T-cell (primary cell): ENCODE results near the gene RHOB. TPM values are rescaled to one million over a fixed set of nuclear protein-coding genes. Genes with fewer than 3 reads are reported as not detected.

Source experiments
- ATAC-seq, 4 experiments: fragments of 200-7000 bp in 3 of 4; fragments of 150-1000 bp in 1 of 4; cut with Tn5 transposase; replicated peaks in 1 of 4; 1 replicate in 3 of 4; 2 replicates in 1 of 4; pipeline ENCODE4 v1.10.0; 2021; ENCODE audit warnings: moderate library complexity in 3 of 4, mild to moderate bottlenecking in 2 of 4, moderate number of reproducible peaks in 1 of 4
- CTCF ChIA-PET, 2 donors: fragments of 300-600 bp; sonication (Branson Sonifier 250); formaldehyde crosslinking; loops; one replicate each; lab custom pipeline; 2022; ENCODE audit warnings: antibody characterized with exemption in 2 of 2; lab: Charles Lee
- POLR2A ChIA-PET, 2 donors: fragments of 300-600 bp; sonication (Branson Sonifier 250); formaldehyde crosslinking; loops; one replicate each; lab custom pipeline; 2022; ENCODE audit warnings: antibody characterized with exemption in 2 of 2; lab: Charles Lee
- DNase-seq, 35 experiments: peaks; one replicate each; pipeline versions ENCODE4 v3.0.0 to v3.0.0-alpha.2; 2013 to 2023
- H3K27ac ChIP-seq: one replicate; pipeline ENCODE4 v1.5.1; 2013; ENCODE audit warnings: low read length
- H3K27me3 ChIP-seq, 2 experiments: replicated peaks in 1 of 2; 1 replicate in 1 of 2; 2 replicates in 1 of 2; pipeline versions ENCODE4 v1.6.1 to v1.7.0; 2013; ENCODE audit warnings: low read length in 1 of 2, mixed read lengths in 1 of 2; ENCODE audit not compliant: control insufficient read depth in 2 of 2, insufficient read depth in 2 of 2; ENCODE audit errors: extremely low read depth in 1 of 2
- H3K36me3 ChIP-seq, 2 donors: 1 replicate in 1 of 2; 2 replicates in 1 of 2; pipeline versions ENCODE4 v1.6.1 to v1.7.0; 2013; ENCODE audit warnings: low read length in 1 of 2; ENCODE audit not compliant: control insufficient read depth in 2 of 2, insufficient read depth in 1 of 2; ENCODE audit errors: extremely low read depth in 1 of 2
- H3K4me1 ChIP-seq, 2 experiments: 1 replicate in 1 of 2; 2 replicates in 1 of 2; pipeline versions ENCODE4 v1.6.1 to v1.7.0; 2013; ENCODE audit warnings: low read length in 2 of 2, mixed read lengths in 1 of 2; ENCODE audit not compliant: insufficient read depth in 2 of 2, control insufficient read depth in 1 of 2; ENCODE audit errors: extremely low read depth in 1 of 2
- H3K4me3 ChIP-seq, 2 donors: 1 replicate in 1 of 2; 2 replicates in 1 of 2; pipeline versions ENCODE4 v1.5.1 to v1.7.0; 2013; ENCODE audit warnings: mild to moderate bottlenecking in 2 of 2, low read length in 1 of 2, moderate library complexity in 1 of 2; ENCODE audit not compliant: control insufficient read depth in 1 of 2; ENCODE audit errors: extremely low read depth in 1 of 2
- H3K9me3 ChIP-seq: 2 replicates; pipeline ENCODE4 v1.7.0; 2013
- H3K27ac Mint-ChIP-seq, 2 donors: one replicate each; pipeline ENCODE4 v1.8.0; 2020 to 2021; ENCODE audit warnings: mild to moderate bottlenecking in 2 of 2, mixed read lengths in 2 of 2
- H3K27me3 Mint-ChIP-seq, 2 donors: one replicate each; pipeline ENCODE4 v1.8.0; 2021 to 2022; ENCODE audit warnings: mixed read lengths in 2 of 2
- H3K36me3 Mint-ChIP-seq: one replicate; pipeline ENCODE4 v1.8.0; 2021; ENCODE audit warnings: mixed read lengths
- H3K4me1 Mint-ChIP-seq, 3 donors: one replicate each; pipeline ENCODE4 v1.8.0; 2020 to 2022; ENCODE audit warnings: mixed read lengths in 3 of 3, mild to moderate bottlenecking in 1 of 3
- H3K4me3 Mint-ChIP-seq, 3 donors: one replicate each; pipeline ENCODE4 v1.8.0; 2020 to 2022; ENCODE audit warnings: mild to moderate bottlenecking in 3 of 3, mixed read lengths in 3 of 3, moderate library complexity in 3 of 3
- H3K9me3 Mint-ChIP-seq, 3 donors: one replicate each; pipeline ENCODE4 v1.8.0; 2020 to 2022; ENCODE audit warnings: mixed read lengths in 3 of 3
- WGBS: methylation state at CpG from one replicate; pipeline ENCODE4 v1.1.5; 2013; ENCODE audit warnings: missing lambda C conversion rate; ENCODE audit not compliant: insufficient coverage; 5-methylcytosine and 5-hydroxymethylcytosine counted together
- total RNA-seq, 35 experiments: library from RNA in 6 of 35; stranded (reverse) in 6 of 35; fragments of 120-200 nt in 1 of 35; gene quantifications; one replicate each; pipeline versions ENCODE4 v1.2.1 to v1.2.4 and lab custom pipeline; 2013 to 2026

The RHOB gene
- total RNA-seq, 5 donors from 2014 or later (not counting 1 experiment from before 2014, with no cell fraction given): 11.4 to 42.4 (median 14.7) TPM

- Mint-ChIP-seq H3K4me1 (no peaks in the 10 kb centered on the region), H3K36me3 (peaks cover 1% of the 10 kb centered on the region), H3K4me3 (no peak overlapping the region), H3K9me3 (peaks cover 2 to 12% (median 8%) of the 10 kb centered on the region in 3 donors), H3K27ac (no peak overlapping the region), H3K27me3 (peaks cover 0 to 9% of the 10 kb centered on the region in 2 donors)
- Histone ChIP-seq H3K36me3 (no peaks in the 10 kb centered on the region), H3K4me1 (no peaks in the 10 kb centered on the region), H3K27me3 (no peaks in the 10 kb centered on the region), H3K4me3 (no peak overlapping the region), H3K27ac (no peak overlapping the region), H3K9me3 (no peaks in the 10 kb centered on the region)
- DNase-seq (peak in 1 of 35 experiments; percentile 3), ATAC-seq (no peak)
- CTCF ChIA-PET: interaction anchor here (0.6 to 1.9 kb wide), 4 partner anchors 8 to 1028 kb away, joined by 3 to 12 read pairs (median 4); no protein-coding TSS in a partner anchor
- WGBS: 100% methylated on average over 1 of the region's 5 CpGs
- POLR2A ChIA-PET: no interaction called here
Measured at GRCh38 chr2:20403774-20404312, 43.0 kb upstream of the RHOB start.

- Histone ChIP-seq H3K9me3 (peaks cover 3% of the 10 kb centered on the region), H3K4me1 (no peaks in the 10 kb centered on the region), H3K4me3 (no peak overlapping the region), H3K27me3 (no peaks in the 10 kb centered on the region), H3K36me3 (no peaks in the 10 kb centered on the region), H3K27ac (no peak overlapping the region)
- peaks cover 7 to 23% (median 18%) of the 10 kb centered on the region in 3 donors for H3K9me3 Mint-ChIP-seq
- H3K36me3 Mint-ChIP-seq: peaks cover 9% of the 10 kb centered on the region
- DNase-seq (no peak), ATAC-seq (no peak)
- no peak overlapping the region for H3K4me3 Mint-ChIP-seq
- ChIA-PET CTCF (no interaction called here), POLR2A (interaction anchor here in 1 of 2 donors (0.6 kb wide), 1 partner anchor 37 kb away, joined by 7 read pairs; no protein-coding TSS in a partner anchor)
- H3K4me1 Mint-ChIP-seq: no peaks in the 10 kb centered on the region
- H3K27me3 Mint-ChIP-seq: peaks cover 0 to 5% of the 10 kb centered on the region in 2 donors
- no CpG with 5 or more reads among the region's 2 CpGs for WGBS
- H3K27ac Mint-ChIP-seq: no peak overlapping the region
Measured at GRCh38 chr2:20404950-20405349, 41.9 kb upstream of the RHOB start.

DNA sequence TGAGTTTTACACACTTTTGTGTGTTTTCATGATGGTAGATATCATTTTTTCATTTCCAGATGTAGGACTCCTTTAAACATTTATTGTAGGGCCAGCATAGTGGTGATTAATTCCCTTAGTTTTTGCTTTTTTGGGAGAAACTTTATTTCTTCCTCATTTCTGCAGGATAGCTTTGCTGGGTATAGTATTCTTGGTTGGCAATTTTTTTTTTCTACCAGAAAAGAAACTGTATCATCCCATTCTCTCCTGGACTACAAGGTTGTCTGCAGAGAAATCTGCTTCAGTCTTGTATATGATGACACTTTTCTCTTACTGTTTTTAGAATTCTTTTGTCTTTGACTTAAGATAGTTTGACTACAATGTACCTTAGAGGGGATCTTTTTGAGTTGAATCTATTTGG, 37.8 kb upstream of the RHOB start:
- POLR2A ChIA-PET: no interaction called here
- H3K4me1 Mint-ChIP-seq: no peaks in the 10 kb centered on the region
- peaks cover 8 to 25% (median 21%) of the 10 kb centered on the region in 3 donors for H3K9me3 Mint-ChIP-seq
- DNase-seq (no peak), ATAC-seq (no peak)
- no peaks in the 10 kb centered on the region for H3K4me1 ChIP-seq
- no peak overlapping the region for H3K4me3 ChIP-seq
- peaks cover 0 to 7% of the 10 kb centered on the region in 2 donors for H3K27me3 Mint-ChIP-seq
- no peak overlapping the region for H3K27ac Mint-ChIP-seq
- H3K9me3 ChIP-seq: peaks cover 3% of the 10 kb centered on the region
- H3K27me3 ChIP-seq: peaks cover 0 to 14% of the 10 kb centered on the region in 2 experiments
- H3K4me3 Mint-ChIP-seq: no peak overlapping the region
- no peak overlapping the region for H3K27ac ChIP-seq
- no peaks in the 10 kb centered on the region for H3K36me3 ChIP-seq
- H3K36me3 Mint-ChIP-seq: peaks cover 9% of the 10 kb centered on the region
- CTCF ChIA-PET: interaction anchor here (0.6 to 2.9 kb wide), 3 partner anchors 38 to 242 kb away, joined by 3 to 27 read pairs (median 3); partner anchors contain the start of genes HS1BP3 (in 1 of the 2) and RHOB (in 1 of the 2)

- peaks cover 12% of the 10 kb centered on the region for H3K36me3 Mint-ChIP-seq
- H3K4me3 Mint-ChIP-seq: no peak overlapping the region
- H3K4me1 ChIP-seq: no peaks in the 10 kb centered on the region
- no peaks in the 10 kb centered on the region for H3K4me1 Mint-ChIP-seq
- no peak overlapping the region for H3K27ac Mint-ChIP-seq
- POLR2A ChIA-PET: interaction anchor here (1.0 kb wide), 2 partner anchors 36 kb away, joined by 3 to 5 read pairs; partner anchors contain the start of gene RHOB (in 2 of the 2)
- peaks cover 0 to 7% of the 10 kb centered on the region in 2 donors for H3K27me3 Mint-ChIP-seq
- H3K9me3 ChIP-seq: peaks cover 3% of the 10 kb centered on the region
- H3K4me3 ChIP-seq: no peak overlapping the region
- 79% methylated on average over 5 of the region's 5 CpGs for WGBS
- H3K27me3 ChIP-seq: peaks cover 0 to 21% of the 10 kb centered on the region in 2 experiments
- no peak for ATAC-seq
- H3K27ac ChIP-seq: no peak overlapping the region
- H3K36me3 ChIP-seq: no peaks in the 10 kb centered on the region
- CTCF ChIA-PET: interaction anchor here (0.5 to 2.9 kb wide), 21 partner anchors 8 to 240 kb away, joined by 3 to 27 read pairs (median 4); partner anchors contain the start of genes HS1BP3 (in 2 of the 2) and RHOB (in 1 of the 2)
- peak in 1 of 35 experiments; percentile 19 for DNase-seq
- H3K9me3 Mint-ChIP-seq: peaks cover 8 to 25% (median 21%) of the 10 kb centered on the region in 3 donors
Measured at GRCh38 chr2:20410556-20411277, 36.2 kb upstream of the RHOB start.

DNA sequence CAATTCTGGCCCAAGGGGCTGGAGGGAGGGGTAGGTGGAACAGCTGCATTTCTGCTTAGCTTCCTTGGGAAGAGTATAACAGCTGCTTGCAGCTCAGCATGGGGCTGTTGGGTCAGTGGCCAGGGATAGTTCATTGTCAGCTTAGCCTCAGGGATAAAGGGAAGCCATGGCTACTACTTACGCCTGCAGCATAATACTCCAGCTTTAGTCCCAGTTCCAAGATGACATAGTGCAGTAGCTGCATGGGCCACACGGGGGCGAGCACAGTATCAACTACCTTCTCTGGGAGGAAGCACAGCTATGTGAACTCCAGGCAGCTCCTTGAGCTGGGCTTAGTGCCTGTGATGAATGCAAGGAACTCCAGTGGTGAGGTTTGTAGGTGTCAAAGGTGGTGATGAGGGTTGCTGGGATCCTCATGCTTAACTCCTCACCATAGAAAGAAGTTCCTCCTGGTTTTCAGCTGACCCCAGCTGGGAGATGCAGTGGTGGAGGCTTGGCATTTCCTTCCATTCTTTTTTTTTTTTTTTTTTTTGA, 35.4 kb upstream of the RHOB start:
- ATAC-seq: peak; percentile 82 to 94 (median 88)
- 19% methylated on average over 3 of the region's 3 CpGs for whole genome bisulfite sequencing

GRCh38 chr2:20414806-20415205, 32.1 kb upstream of the RHOB start:
- H3K9me3 Mint-ChIP-seq: peaks cover 3 to 5% (median 3%) of the 10 kb centered on the region in 3 donors
- H3K27ac ChIP-seq: no peak overlapping the region
- no peak overlapping the region for H3K4me3 Mint-ChIP-seq
- H3K36me3 ChIP-seq: no peaks in the 10 kb centered on the region
- POLR2A ChIA-PET: interaction anchor here (0.5 to 0.6 kb wide), 2 partner anchors 32 to 35 kb away, joined by 4 to 5 read pairs; partner anchors contain the start of gene RHOB (in 1 of the 2)
- no peak for ATAC-seq
- peaks cover 1% of the 10 kb centered on the region for H3K9me3 ChIP-seq
- H3K27ac Mint-ChIP-seq: no peak overlapping the region
- H3K4me1 Mint-ChIP-seq: no peaks in the 10 kb centered on the region
- H3K36me3 Mint-ChIP-seq: peaks cover 3% of the 10 kb centered on the region
- peaks cover 0 to 24% of the 10 kb centered on the region in 2 experiments for H3K27me3 ChIP-seq
- no peaks in the 10 kb centered on the region for H3K4me1 ChIP-seq
- WGBS: 71% methylated on average over 1 of the region's 3 CpGs
- H3K4me3 ChIP-seq: no peak overlapping the region
- peak in 1 of 35 experiments; percentile 17 for DNase-seq
- CTCF ChIA-PET: interaction anchor here (0.6 to 1.0 kb wide), 7 partner anchors 12 to 820 kb away, joined by 3 to 7 read pairs (median 6); no protein-coding TSS in a partner anchor
- H3K27me3 Mint-ChIP-seq: peaks cover 6 to 16% of the 10 kb centered on the region in 2 donors

More for the DNA sequence above, 35.4 kb upstream of the RHOB start:
- Histone ChIP-seq H3K4me3 (no peak overlapping the region), H3K9me3 (peaks cover 3% of the 10 kb centered on the region), H3K27me3 (peaks cover 0 to 24% of the 10 kb centered on the region in 2 experiments), H3K4me1 (no peaks in the 10 kb centered on the region), H3K27ac (no peak overlapping the region), H3K36me3 (no peaks in the 10 kb centered on the region)
- POLR2A ChIA-PET: interaction anchor here (1.0 kb wide), 2 partner anchors 35 to 36 kb away, joined by 3 to 5 read pairs; partner anchors contain the start of gene RHOB (in 2 of the 2)
- DNase-seq: peak; percentile 38 to 74 (median 61)
- Mint-ChIP-seq H3K36me3 (peaks cover 12% of the 10 kb centered on the region), H3K4me1 (no peaks in the 10 kb centered on the region), H3K27me3 (peaks cover 5 to 7% of the 10 kb centered on the region in 2 donors), H3K27ac (no peak overlapping the region), H3K9me3 (peaks cover 8 to 25% (median 21%) of the 10 kb centered on the region in 3 donors), H3K4me3 (no peak overlapping the region)
- CTCF ChIA-PET: interaction anchor here (0.5 to 2.9 kb wide), 22 partner anchors 8 to 456 kb away, joined by 3 to 27 read pairs (median 5); partner anchors contain the start of genes HS1BP3 (in 2 of the 2) and RHOB (in 1 of the 2)
